Sigmoid colon (tissue), 7 donors: Measurements from ENCODE around the gene ZNF285. TPM values are rescaled to one million over a fixed set of nuclear protein-coding genes. Genes with fewer than 3 reads are reported as not detected.

Experiments used
- DNase-seq: peaks from one replicate; pipeline ENCODE4 v3.0.0-alpha.2; 2019
- H3K27ac ChIP-seq, 4 donors: fragments of 200-600 bp; sonication (generic); one replicate each; pipeline ENCODE4 v1.5.1; 2016 to 2019; ENCODE audit warnings: mild to moderate bottlenecking in 1 of 4
- H3K27me3 ChIP-seq, 3 donors: fragments of 200-600 bp; sonication (generic); one replicate each; pipeline ENCODE4 v1.5.1; 2019; ENCODE audit warnings: mild to moderate bottlenecking in 1 of 3
- H3K36me3 ChIP-seq, 4 donors: fragments of 200-600 bp; sonication (generic); one replicate each; pipeline ENCODE4 v1.5.1; 2016 to 2019
- H3K4me1 ChIP-seq, 4 donors: fragments of 200-600 bp; sonication (generic); one replicate each; pipeline ENCODE4 v1.5.1; 2017 to 2019
- H3K4me3 ChIP-seq, 4 donors: fragments of 200-600 bp; sonication (generic); one replicate each; pipeline ENCODE4 v1.5.1; 2017 to 2019; ENCODE audit warnings: mild to moderate bottlenecking in 2 of 4, moderate library complexity in 1 of 4
- H3K9me3 ChIP-seq, 4 donors: fragments of 200-600 bp in 3 of 4; sonication (generic) in 3 of 4; one replicate each; pipeline versions ENCODE4 v1.5.1 to v1.6.1; 2013 to 2019
- CTCF ChIP-seq, 4 experiments: fragments of 450-650 bp in 3 of 4; fragments of 200-600 bp in 1 of 4; IDR thresholded peaks; one replicate each; pipeline ENCODE4 v1.5.1; 2016 to 2019; ENCODE audit warnings: antibody characterized with exemption in 4 of 4, mild to moderate bottlenecking in 3 of 4, moderate library complexity in 2 of 4
- EP300 ChIP-seq, 4 donors: sonication (generic); formaldehyde crosslinking; IDR thresholded peaks; one replicate each; pipeline ENCODE4 v1.6.1; 2017; ENCODE audit warnings: antibody characterized with exemption in 4 of 4
- POLR2A ChIP-seq, 2 donors: fragments of 450-650 bp; IDR thresholded peaks; one replicate each; pipeline ENCODE4 v1.6.1; 2016; ENCODE audit warnings: antibody characterized with exemption in 2 of 2, mild to moderate bottlenecking in 2 of 2, moderate library complexity in 2 of 2
- POLR2AphosphoS5 ChIP-seq, 4 donors: sonication (generic); formaldehyde crosslinking; IDR thresholded peaks; one replicate each; pipeline ENCODE4 v1.6.1; 2017; ENCODE audit warnings: antibody characterized with exemption in 4 of 4
- WGBS, 2 donors: extraction: QIAGEN DNeasy Blood & Tissue Kit; methylation state at CpG; one replicate each; pipeline ENCODE4 v1.1.7; 2013; 5-methylcytosine and 5-hydroxymethylcytosine counted together
- intact Hi-C: fragments of 100-400 bp; cut with DNase I; formaldehyde crosslinking; loops from one replicate; pipeline ENCODE4 v1.15.1; 2023
- polyA plus RNA-seq, 3 donors: library from polyadenylated mRNA; stranded (reverse); fragments of 200-250 nt; gene quantifications; one replicate each; pipeline ENCODE4 v1.2.3, GENCODE V29; 2013
- total RNA-seq, 4 donors: library from RNA; depleted of rRNA; stranded (reverse); fragments of >200 nt; gene quantifications; one replicate each; pipeline ENCODE4 v1.1.0, GENCODE V29; 2016
- donor health status: healthy with polysubstance abuse.
- donor health status: Bipolar disorder and iron deficiency.
- donor health status: healthy.

Gene ZNF285
- total and polyA plus RNA-seq, 7 donors, result 0.23 to 6.3 (median 3.2) TPM

GRCh38 chr19:44374789-44375188, 26.6 kb downstream of the ZNF285 start:
- intact Hi-C loops, result no loop called here
- no peaks in the 10 kb centered on the region for H3K27me3 ChIP-seq
- no peaks in the 10 kb centered on the region for H3K4me1 ChIP-seq
- H3K27ac ChIP-seq, result no peak overlapping the region
- DNase-seq, result no peak
- H3K36me3 ChIP-seq, result no peaks in the 10 kb centered on the region
- TF ChIP-seq EP300 (IDR thresholded peaks at IDR 0.05), result no peak
- TF ChIP-seq POLR2AphosphoS5 (IDR thresholded peaks at IDR 0.05), result no peak
- TF ChIP-seq CTCF (IDR thresholded peaks at IDR 0.05), result no peak
- TF ChIP-seq POLR2A (IDR thresholded peaks at IDR 0.05), result no peak
- 49 to 56% methylated on average over 2 of the region's 2 CpGs for WGBS, 2 donors
- peaks cover 0 to 4% (median under 1%) of the 10 kb centered on the region in 4 donors for H3K9me3 ChIP-seq
- H3K4me3 ChIP-seq, result no peak overlapping the region

- H3K9me3 ChIP-seq, result peaks cover 0 to 4% (median under 1%) of the 10 kb centered on the region in 4 donors
- intact Hi-C loops, result no loop called here
- 62 to 73% methylated on average over 20 of the region's 20 CpGs for WGBS, 2 donors
- H3K4me1 ChIP-seq, result no peaks in the 10 kb centered on the region
- H3K36me3 ChIP-seq, result no peaks in the 10 kb centered on the region
- H3K4me3 ChIP-seq, result no peak overlapping the region
- no peaks in the 10 kb centered on the region for H3K27me3 ChIP-seq
- H3K27ac ChIP-seq, result no peak overlapping the region
- no peak for DNase-seq
- TF ChIP-seq POLR2A (IDR thresholded peaks at IDR 0.05) (no peak), EP300 (IDR thresholded peaks at IDR 0.05) (no peak)
These were observed 29.5 kb downstream of the ZNF285 start for GRCh38 chr19:44371815-44372480.

- WGBS, 2 donors, result 62 to 70% methylated on average over 17 of the region's 17 CpGs
- intact Hi-C loops, result no loop called here
- no peak overlapping the region for H3K27ac ChIP-seq
- TF ChIP-seq POLR2A (IDR thresholded peaks at IDR 0.05) (no peak), EP300 (IDR thresholded peaks at IDR 0.05) (no peak), CTCF (IDR thresholded peaks at IDR 0.05) (no peak), POLR2AphosphoS5 (IDR thresholded peaks at IDR 0.05) (no peak)
- no peaks in the 10 kb centered on the region for H3K4me1 ChIP-seq
- H3K9me3 ChIP-seq, result peaks cover 0 to 4% (median 0%) of the 10 kb centered on the region in 4 donors
- no peaks in the 10 kb centered on the region for H3K36me3 ChIP-seq
- DNase-seq, result no peak
- no peaks in the 10 kb centered on the region for H3K27me3 ChIP-seq
- no peak overlapping the region for H3K4me3 ChIP-seq
These were observed 34.4 kb downstream of the ZNF285 start for GRCh38 chr19:44367024-44367423.

- Histone ChIP-seq H3K4me3 (peak within 1 kb of the TSS; percentile 39 to 60 (median 54)), H3K9me3 (peaks cover 0 to 3% (median 0%) of the 10 kb centered on the region in 4 donors), H3K4me1 (peaks cover 0 to 10% (median 5%) of the 10 kb centered on the region in 4 donors), H3K27me3 (no peaks in the 10 kb centered on the region), H3K36me3 (no peaks in the 10 kb centered on the region), H3K27ac (peak within 1 kb of the TSS; percentile 58 to 69 (median 62))
- peak; percentile 93 for DNase-seq
- 4 to 7% methylated on average over 38 of the region's 38 CpGs for WGBS, 2 donors
- intact Hi-C loops, result loop anchor here (2.0 to 10.0 kb wide), 5 partner anchors 44 to 242 kb away; partner anchors contain the start of genes ZNF180, ZNF225, ZNF227 and ZNF235
- TF ChIP-seq EP300 (IDR thresholded peaks at IDR 0.05) (no peak), POLR2AphosphoS5 (IDR thresholded peaks at IDR 0.05) (peak in 3 of 4 donors; percentile 54 to 64 (median 62))
These were observed 44.9 kb downstream of the ZNF285 start, which contains the start of gene ZNF112 for GRCh38 chr19:44356383-44357111. ZNF112 (minus strand) TSS chr19:44356680; CDS start chr19:44340539, 16,141 bp downstream.

GRCh38 chr19:44346556-44346955, 54.9 kb downstream of the ZNF285 start:
- Histone ChIP-seq H3K36me3 (peaks cover 0 to 12% (median 7%) of the 10 kb centered on the region in 4 donors), H3K27me3 (no peaks in the 10 kb centered on the region), H3K4me3 (no peak overlapping the region), H3K27ac (no peak overlapping the region), H3K9me3 (peaks cover 0 to 24% (median 9%) of the 10 kb centered on the region in 4 donors), H3K4me1 (no peaks in the 10 kb centered on the region)
- TF ChIP-seq POLR2A (IDR thresholded peaks at IDR 0.05) (no peak), POLR2AphosphoS5 (IDR thresholded peaks at IDR 0.05) (no peak)
- whole genome bisulfite sequencing, 2 donors, result 86 to 92% methylated on average over 4 of the region's 4 CpGs
- intact Hi-C loops, result no loop called here
- no peak for DNase-seq

GRCh38 chr19:44345959-44346358, 55.4 kb downstream of the ZNF285 start:
- DNase-seq, result no peak
- H3K27me3 ChIP-seq, result no peaks in the 10 kb centered on the region
- H3K4me3 ChIP-seq, result no peak overlapping the region
- H3K36me3 ChIP-seq, result peaks cover 0 to 18% (median 7%) of the 10 kb centered on the region in 4 donors
- WGBS, 2 donors, result 91 to 94% methylated on average over 4 of the region's 4 CpGs
- H3K4me1 ChIP-seq, result no peaks in the 10 kb centered on the region
- TF ChIP-seq POLR2A (IDR thresholded peaks at IDR 0.05) (no peak), POLR2AphosphoS5 (IDR thresholded peaks at IDR 0.05) (no peak), EP300 (IDR thresholded peaks at IDR 0.05) (no peak), CTCF (IDR thresholded peaks at IDR 0.05) (no peak)
- intact Hi-C loops, result no loop called here
- H3K9me3 ChIP-seq, result peaks cover 0 to 24% (median 8%) of the 10 kb centered on the region in 4 donors
- H3K27ac ChIP-seq, result no peak overlapping the region
